AG10803 (cell line): ENCODE results near the gene RNF180.
"Not testable (repeated sequence)": the region's sequence is repeated elsewhere in the genome, so short reads cannot be mapped to it uniquely, and the experiment has no call there.

Experiments
- DNase-seq: peaks from one replicate; pipeline ENCODE4 v3.0.0; 2010; ENCODE audit warnings: low read depth
- H3K4me3 ChIP-seq: 2 replicates; pipeline ENCODE4 v1.5.1; 2011; ENCODE audit warnings: mild to moderate bottlenecking, low read length, control low read depth
- TF ChIP-seq, protein P1 (sequence below): conservative IDR thresholded peaks from 2 replicates; pipeline ENCODE4 v1.5.1; 2011; ENCODE audit warnings: mild to moderate bottlenecking, low read length, control low read depth, inconsistent platforms

Gene RNF180

DNA sequence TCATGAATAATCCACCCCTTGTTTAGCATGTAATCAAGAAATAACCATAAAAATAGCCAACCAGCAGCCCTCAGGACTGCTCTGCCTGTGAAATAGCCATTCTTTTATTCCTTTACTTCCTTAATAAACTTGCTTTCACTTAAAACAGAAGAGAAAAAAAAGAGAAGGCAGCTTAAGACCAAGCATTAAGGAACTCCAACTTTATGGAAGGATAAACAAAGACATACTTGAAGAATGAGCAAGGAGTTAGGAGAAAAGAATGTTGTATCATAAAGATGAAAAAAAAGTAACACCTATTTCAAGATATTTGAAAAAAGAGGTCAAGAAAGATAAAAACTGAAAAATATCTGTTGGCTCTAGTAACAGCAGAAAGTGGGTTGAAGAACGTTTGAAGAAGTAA, 107.6 kb downstream of the RNF180 start:
- no peak overlapping the region for H3K4me3 ChIP-seq
- no peak for DNase-seq
- TF ChIP-seq, protein P1, sequence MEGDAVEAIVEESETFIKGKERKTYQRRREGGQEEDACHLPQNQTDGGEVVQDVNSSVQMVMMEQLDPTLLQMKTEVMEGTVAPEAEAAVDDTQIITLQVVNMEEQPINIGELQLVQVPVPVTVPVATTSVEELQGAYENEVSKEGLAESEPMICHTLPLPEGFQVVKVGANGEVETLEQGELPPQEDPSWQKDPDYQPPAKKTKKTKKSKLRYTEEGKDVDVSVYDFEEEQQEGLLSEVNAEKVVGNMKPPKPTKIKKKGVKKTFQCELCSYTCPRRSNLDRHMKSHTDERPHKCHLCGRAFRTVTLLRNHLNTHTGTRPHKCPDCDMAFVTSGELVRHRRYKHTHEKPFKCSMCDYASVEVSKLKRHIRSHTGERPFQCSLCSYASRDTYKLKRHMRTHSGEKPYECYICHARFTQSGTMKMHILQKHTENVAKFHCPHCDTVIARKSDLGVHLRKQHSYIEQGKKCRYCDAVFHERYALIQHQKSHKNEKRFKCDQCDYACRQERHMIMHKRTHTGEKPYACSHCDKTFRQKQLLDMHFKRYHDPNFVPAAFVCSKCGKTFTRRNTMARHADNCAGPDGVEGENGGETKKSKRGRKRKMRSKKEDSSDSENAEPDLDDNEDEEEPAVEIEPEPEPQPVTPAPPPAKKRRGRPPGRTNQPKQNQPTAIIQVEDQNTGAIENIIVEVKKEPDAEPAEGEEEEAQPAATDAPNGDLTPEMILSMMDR = no peak

DNA sequence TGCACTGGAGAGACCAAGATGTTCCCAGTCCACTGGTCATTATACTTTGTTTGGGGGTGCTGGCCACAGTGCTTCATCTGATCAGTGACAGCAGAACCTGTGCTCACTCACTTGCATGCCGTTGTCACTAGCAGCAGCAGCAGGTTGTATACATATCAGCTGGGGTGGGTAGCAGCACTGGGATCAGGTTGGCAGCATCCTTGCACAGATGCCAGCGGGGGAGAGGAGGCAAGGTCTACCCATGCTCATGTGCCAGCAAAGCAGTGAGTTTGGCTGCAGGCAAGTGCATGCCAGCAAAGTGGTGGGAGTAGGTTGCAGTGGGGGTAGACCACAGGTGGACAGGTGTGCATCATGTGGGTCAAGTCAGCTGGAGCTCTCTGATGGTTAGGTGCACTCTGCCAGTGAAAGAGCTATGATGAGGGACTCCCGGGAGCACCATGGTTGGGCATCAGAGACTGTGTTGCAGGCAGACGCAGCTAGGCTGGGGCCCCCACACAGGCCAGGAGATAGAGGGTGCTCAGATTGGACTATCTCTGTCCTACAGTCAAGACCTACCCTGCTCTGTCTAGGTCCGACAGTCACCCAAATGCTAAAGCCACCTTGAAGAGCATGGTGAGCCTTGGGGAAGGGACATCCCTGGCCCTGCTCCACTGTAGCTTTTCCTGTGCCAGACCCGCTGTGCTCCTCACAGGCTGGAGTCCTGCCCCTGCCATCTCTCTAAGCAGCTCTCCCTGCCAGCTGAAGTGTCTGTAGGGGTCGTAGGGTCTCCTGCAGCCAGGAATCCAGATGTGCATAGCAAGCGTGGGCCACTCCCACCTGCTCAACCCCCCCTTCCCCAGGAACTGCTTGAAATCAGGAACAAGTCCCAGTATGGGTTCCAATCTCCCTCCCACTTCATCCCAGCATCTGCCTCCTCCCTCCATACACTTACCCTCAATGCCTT, 119.8 kb downstream of the RNF180 start:
- TF ChIP-seq, protein P1 = no peak
- no peak overlapping the region for H3K4me3 ChIP-seq
- DNase-seq = no peak

DNA sequence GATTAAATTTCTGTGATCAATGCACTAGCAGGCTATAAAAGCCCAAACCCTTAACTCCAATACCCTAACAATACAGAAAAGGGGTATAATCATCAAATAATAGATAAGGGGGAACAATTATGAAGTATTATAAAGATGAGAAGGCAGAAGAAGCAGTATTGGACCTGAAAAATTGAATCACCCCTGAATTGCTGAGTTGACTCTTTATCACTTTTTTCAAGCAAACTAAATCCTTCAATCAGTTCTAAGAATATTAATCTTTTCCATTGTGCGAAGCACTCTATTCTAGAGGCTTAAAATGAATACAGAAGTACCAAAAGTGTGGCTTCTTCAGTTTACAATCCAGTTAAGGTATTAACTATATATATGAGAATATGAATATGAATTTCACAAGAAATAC, 120.7 kb downstream of the RNF180 start:
- no peak overlapping the region for H3K4me3 ChIP-seq
- TF ChIP-seq, protein P1 = no peak
- DNase-seq = no peak

DNA sequence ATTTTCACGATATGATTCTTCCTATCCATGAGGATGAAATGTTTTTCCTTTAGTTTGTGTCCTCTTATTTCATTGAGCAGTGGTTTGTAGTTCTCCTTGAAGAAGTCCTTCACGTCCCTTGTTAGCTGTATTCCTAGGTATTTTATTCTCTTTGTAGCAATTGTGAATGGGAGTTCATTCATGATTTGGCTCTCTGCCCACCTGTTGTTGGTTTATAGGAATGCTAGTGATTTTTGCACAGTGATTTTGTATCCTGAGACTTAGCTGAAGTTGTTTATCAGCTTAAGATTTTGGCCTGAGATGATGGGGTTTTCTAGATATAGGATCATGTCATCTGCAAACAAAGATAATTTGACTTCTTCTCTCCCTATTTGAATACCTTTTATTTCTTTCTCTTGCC, 122.9 kb downstream of the RNF180 start:
- not testable (repeated sequence) for H3K4me3 ChIP-seq, DNase-seq

DNA sequence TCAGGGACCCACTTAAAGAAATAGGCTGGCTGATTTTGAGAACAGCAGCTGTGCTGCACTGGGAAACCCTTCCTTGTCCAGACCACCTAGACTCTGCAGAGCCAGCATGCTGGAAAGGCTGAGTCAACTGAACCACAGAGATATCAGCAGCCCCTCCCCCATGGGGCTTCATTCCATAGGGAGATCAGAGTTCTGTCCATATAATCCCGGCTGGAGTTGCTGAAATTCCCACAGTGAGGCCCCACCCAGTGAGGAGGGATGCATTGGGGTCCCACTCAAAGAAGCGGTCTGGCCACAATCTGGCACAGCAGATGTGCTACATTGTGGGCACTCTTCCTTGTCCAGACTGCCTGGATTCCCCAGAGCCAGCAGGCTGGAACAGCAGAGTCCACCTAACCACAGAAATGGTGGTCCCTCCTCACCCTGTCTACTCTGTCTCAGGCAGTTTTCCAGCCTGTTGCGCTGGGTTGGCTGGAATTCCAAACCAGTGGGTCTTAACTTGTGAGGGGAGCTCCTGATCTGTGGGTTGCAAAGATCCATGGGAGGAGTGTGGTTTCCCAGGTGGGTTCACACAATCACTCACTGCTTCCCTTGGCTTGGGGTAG, 127.1 kb downstream of the RNF180 start:
- no peak overlapping the region for H3K4me3 ChIP-seq
- TF ChIP-seq, protein P1 = no peak
- no peak for DNase-seq

DNA sequence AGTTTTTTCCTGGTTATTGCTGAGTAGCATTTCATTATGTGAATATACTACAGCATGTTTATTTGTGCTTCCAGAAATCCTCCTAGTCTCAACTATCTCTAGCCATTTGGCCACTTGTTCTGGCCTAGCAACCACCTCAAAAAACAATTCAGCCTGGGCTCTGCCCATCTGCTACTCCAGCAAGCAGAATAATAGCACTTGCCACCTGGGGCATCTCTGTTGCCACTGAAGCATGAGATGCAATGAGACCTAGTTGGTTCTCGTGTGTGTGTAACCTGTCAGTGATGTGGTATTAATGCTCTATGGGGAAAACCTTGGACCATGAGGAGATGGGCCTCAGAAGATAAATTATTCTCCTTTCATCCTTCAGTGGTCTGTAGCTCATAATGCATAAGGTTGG, 129.5 kb downstream of the RNF180 start:
- no peak overlapping the region for H3K4me3 ChIP-seq
- TF ChIP-seq, protein P1 = no peak
- no peak for DNase-seq

DNA sequence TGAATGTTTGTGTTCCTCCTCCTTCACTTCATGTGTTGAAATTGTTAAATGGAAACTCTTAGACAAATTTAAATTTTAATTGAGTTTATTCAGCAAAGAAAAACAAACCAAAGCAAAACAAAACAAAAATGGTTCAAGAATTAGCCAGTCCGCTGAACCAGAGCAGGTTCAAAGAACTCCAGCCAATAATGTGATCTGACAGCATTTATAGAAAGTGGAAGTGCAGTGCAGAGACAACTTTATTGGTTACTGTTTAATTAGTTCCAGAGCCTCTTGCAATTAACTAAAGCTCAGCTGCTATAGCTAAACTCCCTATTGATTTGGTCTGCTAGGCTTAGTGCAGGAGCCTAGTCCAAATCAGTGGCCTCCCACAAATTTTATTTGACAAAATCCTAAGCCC, 132.9 kb downstream of the RNF180 start:
- TF ChIP-seq, protein P1 = no peak
- H3K4me3 ChIP-seq = no peak overlapping the region
- no peak for DNase-seq
